ENCODE results near the gene APOC1.

The APOC1 gene

DNA sequence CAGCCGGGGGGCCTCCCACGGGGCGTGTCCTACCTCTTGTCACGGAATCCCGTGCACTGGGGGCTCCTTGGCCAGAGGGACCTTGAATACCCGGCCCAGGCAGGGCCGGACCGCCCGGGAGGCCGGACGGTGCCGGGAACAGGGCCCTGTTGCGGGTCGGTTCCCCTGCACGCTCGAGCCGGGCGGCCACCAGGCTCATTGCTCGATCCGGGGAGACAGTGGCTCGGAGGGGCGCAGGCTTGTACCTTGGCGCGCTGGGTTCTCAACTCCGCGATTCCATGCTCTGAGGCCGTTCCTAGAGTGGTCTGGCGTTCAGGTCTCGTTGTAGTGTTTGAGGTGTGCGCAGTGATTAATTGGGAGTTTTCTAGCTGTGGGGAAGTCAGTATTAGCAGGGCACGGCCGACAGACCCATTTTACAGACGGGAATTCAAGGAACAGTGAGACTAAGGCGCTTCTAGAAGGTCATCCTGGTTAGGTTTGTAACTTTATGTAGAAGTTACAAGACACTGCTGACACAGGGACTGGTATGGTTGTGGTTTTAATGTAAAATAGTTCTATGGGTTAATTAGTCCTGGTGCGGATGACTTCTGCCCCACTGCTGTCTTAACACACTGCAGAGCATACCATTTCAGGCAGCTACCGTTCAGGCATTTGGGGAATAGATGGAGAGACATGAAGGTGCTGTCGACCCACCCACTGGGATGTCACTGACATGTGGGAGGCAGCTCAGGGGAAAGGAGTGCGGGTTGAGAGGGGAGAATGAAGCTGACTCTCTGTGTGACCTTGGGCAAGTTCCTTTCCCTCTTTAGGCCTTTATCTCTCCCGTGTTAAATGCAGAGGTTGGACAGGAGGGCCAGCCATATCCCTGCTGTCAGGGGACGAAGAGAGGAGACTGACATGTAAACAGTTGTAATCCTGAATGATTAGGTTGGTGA, 41.4 kb downstream of the APOC1 start:
- Histone ChIP-seq H3K36me3 (ENCODE audit: control insufficient read depth, insufficient read depth, low read length) (no peaks in the 10 kb centered on the region), H3K4me3 (ENCODE audit: low read length) (peak overlapping the region; percentile 53), H3K9ac (ENCODE audit: low read length) (peak overlapping the region; percentile 72), H3K4me1 (ENCODE audit: control insufficient read depth, insufficient read depth, low read length) (peaks cover 20% of the 10 kb centered on the region), H3K27me3 (ENCODE audit: control insufficient read depth, insufficient read depth, low read length) (no peaks in the 10 kb centered on the region), H3K9me3 (ENCODE audit: control insufficient read depth, low read length) (no peaks in the 10 kb centered on the region)

DNA sequence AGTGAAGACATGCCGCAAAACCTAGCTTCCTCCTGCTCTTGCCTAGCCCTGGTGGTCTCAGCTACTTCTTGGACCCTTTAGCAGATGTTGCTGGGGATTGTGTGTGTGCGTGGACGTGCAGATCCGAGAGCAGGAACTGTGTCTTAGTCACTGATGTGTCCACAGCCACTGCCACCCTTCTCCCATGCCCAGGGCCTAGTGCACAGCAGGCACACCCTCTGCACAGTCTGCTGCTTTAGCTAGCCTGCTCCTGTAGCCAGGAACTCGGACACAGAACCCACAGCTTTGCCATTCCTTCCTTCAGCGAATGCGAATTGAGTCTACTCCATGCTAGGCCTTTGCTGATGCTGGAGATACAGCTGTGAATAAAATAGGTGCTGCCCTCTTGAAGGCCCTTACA, 43.1 kb downstream of the APOC1 start:
- H3K4me1 ChIP-seq (ENCODE audit: control insufficient read depth, insufficient read depth, low read length), result peaks cover 13% of the 10 kb centered on the region
- H3K4me3 ChIP-seq (ENCODE audit: low read length), result no peak overlapping the region
- H3K27me3 ChIP-seq (ENCODE audit: control insufficient read depth, insufficient read depth, low read length), result no peaks in the 10 kb centered on the region
- H3K9ac ChIP-seq (ENCODE audit: low read length), result no peak overlapping the region
- no peaks in the 10 kb centered on the region for H3K9me3 ChIP-seq (ENCODE audit: control insufficient read depth, low read length)
- H3K36me3 ChIP-seq (ENCODE audit: control insufficient read depth, insufficient read depth, low read length), result no peaks in the 10 kb centered on the region

DNA sequence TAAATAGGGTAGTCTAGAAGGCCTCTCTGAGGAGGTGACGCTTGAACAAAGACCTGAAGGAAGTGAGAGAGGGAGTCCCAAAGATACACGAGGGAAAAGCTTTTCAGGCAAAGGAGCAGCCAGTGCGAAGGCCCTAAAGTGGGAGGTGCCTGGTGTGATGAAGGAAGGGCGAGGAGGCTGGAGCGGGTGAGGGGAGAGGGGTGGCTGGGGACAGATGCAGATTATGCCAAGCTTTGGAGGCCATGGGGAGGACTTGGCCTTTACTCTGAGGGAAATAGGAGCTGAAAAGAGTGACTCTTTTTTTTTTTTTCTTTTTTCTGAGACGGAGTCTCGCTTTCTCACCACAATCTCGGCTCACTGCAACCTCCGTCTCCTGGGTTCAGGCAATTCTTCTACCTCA, 43.7 kb downstream of the APOC1 start:
- H3K36me3 ChIP-seq (ENCODE audit: control insufficient read depth, insufficient read depth, low read length), result no peaks in the 10 kb centered on the region
- no peak overlapping the region for H3K9ac ChIP-seq (ENCODE audit: low read length)
- no peak overlapping the region for H3K4me3 ChIP-seq (ENCODE audit: low read length)
- H3K9me3 ChIP-seq (ENCODE audit: control insufficient read depth, low read length), result no peaks in the 10 kb centered on the region
- no peaks in the 10 kb centered on the region for H3K27me3 ChIP-seq (ENCODE audit: control insufficient read depth, insufficient read depth, low read length)
- H3K4me1 ChIP-seq (ENCODE audit: control insufficient read depth, insufficient read depth, low read length), result peaks cover 13% of the 10 kb centered on the region

DNA sequence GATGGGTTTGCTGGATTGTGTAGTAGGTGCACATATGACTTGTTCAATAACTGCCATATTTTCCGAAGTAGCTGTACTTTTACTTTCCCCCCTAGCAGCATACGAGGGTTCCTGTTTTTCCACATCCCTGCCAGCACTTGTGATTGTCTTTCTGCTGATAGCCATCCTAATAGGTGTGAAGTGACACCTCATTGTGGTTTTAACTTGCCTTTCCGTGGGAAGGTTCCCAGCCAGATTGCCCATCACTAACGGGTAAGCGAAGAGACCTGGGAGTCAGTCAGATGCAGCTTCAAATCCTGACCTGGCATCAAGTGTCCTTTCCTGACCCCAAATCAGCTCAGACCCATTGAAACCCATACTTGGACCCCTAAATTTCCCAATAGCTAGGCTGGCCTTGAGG, 45.3 kb downstream of the APOC1 start:
- no peak overlapping the region for H3K9ac ChIP-seq (ENCODE audit: low read length)
- peaks cover 13% of the 10 kb centered on the region for H3K4me1 ChIP-seq (ENCODE audit: control insufficient read depth, insufficient read depth, low read length)
- H3K9me3 ChIP-seq (ENCODE audit: control insufficient read depth, low read length), result no peaks in the 10 kb centered on the region
- no peaks in the 10 kb centered on the region for H3K27me3 ChIP-seq (ENCODE audit: control insufficient read depth, insufficient read depth, low read length)
- no peak overlapping the region for H3K4me3 ChIP-seq (ENCODE audit: low read length)
- H3K36me3 ChIP-seq (ENCODE audit: control insufficient read depth, insufficient read depth, low read length), result peaks cover 2% of the 10 kb centered on the region

DNA sequence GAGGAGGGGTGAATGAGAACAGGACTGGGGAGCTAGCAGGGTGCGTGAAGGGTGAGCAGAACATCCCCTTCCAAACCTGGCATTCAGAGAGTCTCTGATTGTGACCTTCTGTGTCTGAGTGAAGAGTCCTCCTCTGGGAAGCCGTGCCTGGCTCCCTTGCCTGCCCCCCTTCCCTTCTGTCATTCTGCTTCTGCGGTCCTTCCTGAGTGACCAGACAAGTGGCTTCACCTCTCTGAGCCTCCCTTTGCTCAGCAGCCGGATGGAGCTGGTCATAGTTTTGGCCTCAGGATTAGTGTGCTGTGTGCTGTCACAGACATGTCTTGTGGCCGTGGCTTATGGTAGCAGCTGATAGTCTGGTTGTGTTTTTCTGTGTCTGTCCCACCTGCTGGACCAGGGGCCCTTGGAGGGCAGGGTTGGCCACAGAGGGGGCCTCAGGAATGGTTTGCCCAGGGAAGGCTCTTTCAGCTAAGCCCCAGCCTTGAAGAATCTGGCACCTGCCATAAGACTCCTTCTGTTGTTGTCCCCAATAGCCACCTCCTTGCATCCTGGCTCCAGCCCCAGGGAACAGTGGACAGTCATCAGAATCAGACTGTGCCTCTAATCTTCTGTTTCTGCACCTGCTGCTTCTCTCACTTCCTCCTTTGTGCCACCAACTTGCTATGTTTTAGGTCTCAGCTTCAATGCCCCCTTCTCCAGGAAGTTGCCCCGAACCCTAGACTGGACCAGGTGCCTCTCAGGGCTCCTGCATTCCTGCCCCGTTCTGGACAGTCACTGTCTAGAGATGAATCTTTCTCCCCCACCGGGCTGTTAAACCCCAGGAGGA, 46.7 kb downstream of the APOC1 start:
- H3K9me3 ChIP-seq (ENCODE audit: control insufficient read depth, low read length), result no peaks in the 10 kb centered on the region
- H3K27me3 ChIP-seq (ENCODE audit: control insufficient read depth, insufficient read depth, low read length), result no peaks in the 10 kb centered on the region
- no peak overlapping the region for H3K9ac ChIP-seq (ENCODE audit: low read length)
- peaks cover 9% of the 10 kb centered on the region for H3K4me1 ChIP-seq (ENCODE audit: control insufficient read depth, insufficient read depth, low read length)
- no peak overlapping the region for H3K4me3 ChIP-seq (ENCODE audit: low read length)
- H3K36me3 ChIP-seq (ENCODE audit: control insufficient read depth, insufficient read depth, low read length), result peaks cover 7% of the 10 kb centered on the region

DNA sequence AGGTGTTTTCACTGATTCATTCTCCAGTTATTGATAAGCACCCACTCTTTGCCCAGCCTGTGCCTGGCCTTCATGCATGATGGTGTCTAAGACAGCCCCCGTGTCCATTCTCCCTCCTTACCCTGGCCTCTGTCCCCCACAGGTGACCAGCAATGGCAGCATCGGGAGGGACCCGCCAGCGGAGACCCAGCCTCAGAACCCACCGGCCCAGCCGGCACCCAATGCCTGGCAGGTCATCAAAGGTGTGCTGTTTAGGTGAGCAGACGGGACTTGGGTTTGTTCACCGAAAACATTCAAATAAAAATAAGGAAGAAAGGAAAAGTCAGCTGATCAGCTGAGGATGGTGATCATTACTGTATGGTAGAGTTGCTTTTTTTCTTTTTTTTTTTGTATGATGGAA, 47.4 kb downstream of the APOC1 start:
- Histone ChIP-seq H3K9me3 (ENCODE audit: control insufficient read depth, low read length) (no peaks in the 10 kb centered on the region), H3K9ac (ENCODE audit: low read length) (no peak overlapping the region), H3K4me1 (ENCODE audit: control insufficient read depth, insufficient read depth, low read length) (peaks cover 2% of the 10 kb centered on the region), H3K4me3 (ENCODE audit: low read length) (no peak overlapping the region), H3K36me3 (ENCODE audit: control insufficient read depth, insufficient read depth, low read length) (peaks cover 7% of the 10 kb centered on the region), H3K27me3 (ENCODE audit: control insufficient read depth, insufficient read depth, low read length) (no peaks in the 10 kb centered on the region)

DNA sequence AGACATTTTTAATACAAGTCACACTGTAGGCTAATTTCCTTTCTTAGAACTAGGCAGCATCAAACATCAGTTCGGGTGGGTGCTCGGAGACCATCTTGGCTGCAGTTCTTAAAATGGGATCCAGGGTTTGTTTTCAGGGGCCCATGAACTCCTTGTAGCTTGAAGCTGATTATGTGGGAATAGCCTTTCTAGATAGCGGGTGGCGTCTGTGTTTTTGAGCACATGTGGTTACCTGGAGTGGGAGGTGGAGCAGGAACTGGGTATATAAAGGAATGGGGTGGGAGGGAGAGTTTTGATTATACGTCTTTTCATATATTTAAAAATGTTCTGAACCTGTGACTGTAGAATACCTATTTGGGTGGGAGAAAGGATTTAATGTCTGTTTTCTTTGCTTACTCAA, 53.7 kb downstream of the APOC1 start:
- H3K36me3 ChIP-seq (ENCODE audit: control insufficient read depth, insufficient read depth, low read length), result peaks cover 7% of the 10 kb centered on the region

DNA sequence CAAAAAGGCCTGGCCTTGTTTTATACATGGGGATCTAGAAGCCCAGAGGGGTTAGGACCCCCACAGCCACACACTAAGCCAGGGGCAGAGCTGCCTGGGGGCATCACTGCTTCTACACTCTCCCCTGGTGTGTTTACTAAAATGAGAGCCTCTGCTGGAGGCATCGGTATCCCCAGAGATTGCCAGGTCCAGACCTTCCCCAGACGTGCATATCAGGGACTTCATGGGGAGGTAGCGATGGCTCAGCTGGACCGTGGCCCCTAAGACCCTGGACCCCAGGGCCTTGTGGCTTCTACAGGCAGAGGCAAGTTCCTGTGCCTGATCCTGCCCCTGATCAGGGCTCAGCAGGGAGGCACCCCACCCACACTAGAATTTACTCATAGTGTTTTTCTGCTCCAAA, 54.3 kb downstream of the APOC1 start:
- no peak overlapping the region for H3K9ac ChIP-seq (ENCODE audit: low read length)
- H3K4me3 ChIP-seq (ENCODE audit: low read length), result no peak overlapping the region
- H3K4me1 ChIP-seq (ENCODE audit: control insufficient read depth, insufficient read depth, low read length), result no peaks in the 10 kb centered on the region
- no peaks in the 10 kb centered on the region for H3K27me3 ChIP-seq (ENCODE audit: control insufficient read depth, insufficient read depth, low read length)
- H3K36me3 ChIP-seq (ENCODE audit: control insufficient read depth, insufficient read depth, low read length), result peaks cover 7% of the 10 kb centered on the region
- no peaks in the 10 kb centered on the region for H3K9me3 ChIP-seq (ENCODE audit: control insufficient read depth, low read length)

More for the DNA sequence above, 53.7 kb downstream of the APOC1 start:
- no peaks in the 10 kb centered on the region for H3K4me1 ChIP-seq (ENCODE audit: control insufficient read depth, insufficient read depth, low read length)
- H3K27me3 ChIP-seq (ENCODE audit: control insufficient read depth, insufficient read depth, low read length), result no peaks in the 10 kb centered on the region
- no peaks in the 10 kb centered on the region for H3K9me3 ChIP-seq (ENCODE audit: control insufficient read depth, low read length)
- H3K9ac ChIP-seq (ENCODE audit: low read length), result no peak overlapping the region
- H3K4me3 ChIP-seq (ENCODE audit: low read length), result no peak overlapping the region

Measured in mucosa of stomach (tissue), 1 donor.